NCI-H524 treated with DMSO at 0.1 percent for 48 hours (cell line): ENCODE data around the gene VN1R5.

Experiments used
- DNase-seq: peaks from one replicate; lab custom pipeline; 2025; lab: John Stamatoyannopoulos, UW

The VN1R5 gene

GRCh38 chr1:247300491-247301175, 44.8 kb downstream of the VN1R5 start:
- DNase-seq = no peak

DNA sequence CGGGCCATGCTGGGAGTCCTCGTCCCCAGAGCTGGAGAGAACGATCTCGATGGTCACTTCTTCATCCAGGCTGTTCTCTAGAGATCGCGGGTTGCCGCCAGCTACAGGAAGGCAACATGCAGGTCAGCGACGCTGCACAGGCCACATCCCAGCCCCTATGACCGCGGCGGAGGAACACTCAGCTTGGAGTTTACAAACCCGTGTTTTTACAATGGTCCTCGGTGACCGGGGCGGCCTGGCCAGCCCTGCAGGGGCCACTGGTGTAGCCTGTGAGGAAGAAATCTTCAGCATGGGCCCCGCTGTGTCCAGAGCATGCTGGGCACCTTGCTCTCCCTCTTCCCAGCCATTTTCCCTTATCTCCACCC, 45.3 kb downstream of the VN1R5 start:
- DNase-seq = no peak

DNA sequence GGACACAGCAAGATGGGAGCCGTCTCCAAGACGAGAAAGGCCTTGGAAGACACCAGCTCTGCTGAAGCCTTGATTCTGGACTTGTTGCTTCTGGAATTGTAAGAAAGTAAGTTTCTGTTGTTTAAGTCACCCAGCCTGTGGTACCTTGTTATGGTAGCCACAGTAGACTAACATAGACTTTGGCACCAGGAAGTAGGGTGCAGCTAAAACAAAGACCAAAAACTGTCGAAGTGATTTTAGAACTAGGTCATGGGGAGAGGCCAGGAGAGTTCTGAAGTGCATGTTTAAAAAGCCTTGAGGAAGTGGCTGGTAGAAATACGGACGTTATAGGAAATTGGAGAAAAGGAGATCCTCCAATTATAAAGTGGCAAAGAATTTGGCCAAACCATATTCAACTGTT, 47.3 kb downstream of the VN1R5 start:
- DNase-seq = no peak

- DNase-seq = no peak
These were observed 48.2 kb downstream of the VN1R5 start for GRCh38 chr1:247304031-247304430.
